Stimulated activated CD4-positive, alpha-beta T cell treated with anti-CD3 and anti-CD28 coated beads, Interleukin-12 subunit alpha, Interleukin-12 subunit beta, amount 100 ng/mL, for 24 hours (primary cell): ENCODE measurements around the gene MPHOSPH9.

Experiments
- DNase-seq, 2 experiments: peaks; one replicate each; pipeline ENCODE4 v3.0.0-alpha.2; 2020; ENCODE audit warnings: low read depth in 2 of 2

MPHOSPH9 gene, protein sequence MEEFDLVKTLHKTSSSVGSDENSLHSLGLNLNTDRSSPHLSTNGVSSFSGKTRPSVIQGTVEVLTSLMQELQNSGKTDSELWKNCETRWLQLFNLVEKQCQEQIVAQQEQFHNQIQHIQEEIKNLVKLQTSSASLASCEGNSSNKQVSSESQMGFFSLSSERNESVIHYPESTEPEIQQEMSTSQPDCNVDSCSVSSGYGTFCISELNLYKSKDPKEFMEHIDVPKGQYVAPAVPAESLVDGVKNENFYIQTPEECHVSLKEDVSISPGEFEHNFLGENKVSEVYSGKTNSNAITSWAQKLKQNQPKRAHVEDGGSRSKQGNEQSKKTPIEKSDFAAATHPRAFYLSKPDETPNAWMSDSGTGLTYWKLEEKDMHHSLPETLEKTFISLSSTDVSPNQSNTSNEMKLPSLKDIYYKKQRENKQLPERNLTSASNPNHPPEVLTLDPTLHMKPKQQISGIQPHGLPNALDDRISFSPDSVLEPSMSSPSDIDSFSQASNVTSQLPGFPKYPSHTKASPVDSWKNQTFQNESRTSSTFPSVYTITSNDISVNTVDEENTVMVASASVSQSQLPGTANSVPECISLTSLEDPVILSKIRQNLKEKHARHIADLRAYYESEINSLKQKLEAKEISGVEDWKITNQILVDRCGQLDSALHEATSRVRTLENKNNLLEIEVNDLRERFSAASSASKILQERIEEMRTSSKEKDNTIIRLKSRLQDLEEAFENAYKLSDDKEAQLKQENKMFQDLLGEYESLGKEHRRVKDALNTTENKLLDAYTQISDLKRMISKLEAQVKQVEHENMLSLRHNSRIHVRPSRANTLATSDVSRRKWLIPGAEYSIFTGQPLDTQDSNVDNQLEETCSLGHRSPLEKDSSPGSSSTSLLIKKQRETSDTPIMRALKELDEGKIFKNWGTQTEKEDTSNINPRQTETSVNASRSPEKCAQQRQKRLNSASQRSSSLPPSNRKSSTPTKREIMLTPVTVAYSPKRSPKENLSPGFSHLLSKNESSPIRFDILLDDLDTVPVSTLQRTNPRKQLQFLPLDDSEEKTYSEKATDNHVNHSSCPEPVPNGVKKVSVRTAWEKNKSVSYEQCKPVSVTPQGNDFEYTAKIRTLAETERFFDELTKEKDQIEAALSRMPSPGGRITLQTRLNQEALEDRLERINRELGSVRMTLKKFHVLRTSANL

GRCh38 chr12:123232807-123233504 is at the start of gene MPHOSPH9, which contains the start of gene MTRFR:
Gene MPHOSPH9 (minus strand): TSS chr12:123233141. CDS start chr12:123230364, 2,777 bp downstream.
Gene MTRFR (plus strand): TSS chr12:123233436. CDS start chr12:123253675, 20,239 bp downstream.
- peak; percentile 97 for DNase-seq

DNA sequence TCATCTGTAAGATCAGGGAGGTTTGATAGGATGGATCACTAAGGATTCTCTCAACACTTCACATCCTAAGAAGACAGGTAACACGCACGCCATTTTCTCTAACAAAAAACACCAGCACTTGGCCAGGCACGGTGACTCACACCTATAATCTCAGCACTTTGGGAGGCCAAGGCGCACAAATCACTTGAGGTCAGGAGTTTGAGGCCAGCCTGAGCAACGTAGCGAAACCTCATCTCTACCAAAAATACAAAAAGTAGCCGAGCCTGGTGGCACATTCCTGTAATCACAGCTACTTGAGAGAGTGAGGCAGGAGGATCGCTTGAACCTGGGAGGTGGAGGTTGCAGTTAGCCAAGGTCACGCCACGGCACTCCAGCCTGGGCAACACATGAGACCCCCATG is 49.2 kb upstream of the MPHOSPH9 start:
- no peak for DNase-seq

- DNase-seq, result no peak
Observed at GRCh38 chr12:123280971-123281370, 48.0 kb upstream of the MPHOSPH9 start.

DNA sequence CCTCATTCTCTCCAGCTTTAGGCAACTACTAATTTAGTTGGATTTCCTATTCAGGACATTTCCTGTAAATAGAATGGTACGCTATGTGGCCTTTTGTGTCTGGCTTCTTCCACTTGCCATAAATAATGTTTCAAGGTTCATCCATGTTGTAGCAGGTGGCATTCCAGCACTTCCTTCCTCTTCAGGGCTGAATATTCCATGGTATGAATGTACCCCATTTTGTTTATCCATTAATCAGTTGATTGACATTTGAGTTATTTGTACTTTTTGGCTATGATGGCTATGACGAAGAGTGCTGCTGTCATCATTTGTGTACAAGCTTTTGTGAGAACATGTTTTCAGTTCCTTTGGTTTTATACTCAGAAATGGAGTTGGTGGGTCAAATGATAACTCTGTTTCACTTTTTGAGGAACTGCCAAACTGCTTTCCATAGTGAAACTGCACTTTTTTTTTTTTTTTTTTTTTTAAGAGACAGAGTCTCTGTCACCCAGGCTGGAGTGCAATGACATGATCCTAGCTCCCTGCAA is 45.2 kb upstream of the MPHOSPH9 start:
- DNase-seq, result no peak

- DNase-seq, result no peak
Observed at GRCh38 chr12:123273166-123273565, 40.2 kb upstream of the MPHOSPH9 start.

- peak; percentile 43 to 64 for DNase-seq
Observed at GRCh38 chr12:123271001-123271668, 38.2 kb upstream of the MPHOSPH9 start.

GRCh38 chr12:123270214-123271000 is 37.5 kb upstream of the MPHOSPH9 start:
- no peak for DNase-seq

- DNase-seq, result no peak
Observed at GRCh38 chr12:123269896-123270213, 36.9 kb upstream of the MPHOSPH9 start.

DNA sequence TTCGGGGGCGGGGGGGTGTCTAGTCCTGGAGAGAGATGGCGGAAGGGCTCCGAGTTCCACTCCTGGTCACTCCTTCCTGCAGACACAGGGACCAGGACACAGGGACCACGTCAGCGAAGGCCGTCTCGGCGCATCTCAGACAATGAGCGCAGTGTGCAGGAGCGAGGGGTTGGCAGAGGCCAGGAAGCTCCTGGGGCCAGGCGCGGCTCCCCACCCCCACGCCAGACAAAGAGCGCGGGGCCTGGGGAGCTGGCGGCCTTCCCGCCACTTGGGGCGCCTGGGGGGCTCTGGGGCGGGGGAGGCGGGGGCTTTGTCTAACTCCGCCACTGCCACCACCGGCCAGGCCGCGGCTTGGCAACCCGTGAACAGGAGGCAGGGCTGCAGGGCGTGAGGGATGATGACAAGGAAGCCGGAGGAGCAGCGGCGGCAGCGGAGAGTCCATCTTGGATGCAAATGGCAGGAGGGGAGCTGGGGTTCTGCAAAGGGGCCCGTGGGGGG is 36.5 kb upstream of the MPHOSPH9 start:
- DNase-seq, result peak in 1 of 2 experiments; percentile 41

DNA sequence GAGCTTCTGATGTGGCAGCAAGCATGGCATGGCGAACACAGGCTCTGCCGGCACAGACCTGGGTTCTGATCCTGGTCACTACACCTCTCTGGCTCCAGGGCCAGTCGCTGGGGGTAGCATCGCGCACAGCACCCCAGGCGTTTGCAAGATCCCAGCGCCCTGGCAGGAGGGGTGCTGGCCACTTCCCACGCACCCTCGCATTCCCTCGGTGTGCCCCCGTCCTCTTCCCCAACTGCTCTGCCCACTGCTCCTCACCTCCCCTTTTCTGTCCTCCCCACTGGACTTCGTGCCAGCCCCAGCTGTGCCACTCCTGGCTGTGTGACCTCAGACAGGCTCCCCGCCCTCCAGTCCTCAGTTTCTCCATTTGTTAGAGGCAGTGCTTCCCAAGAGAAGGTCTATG is 35.9 kb upstream of the MPHOSPH9 start:
- DNase-seq, result no peak

GRCh38 chr12:123267991-123268843 is 35.3 kb upstream of the MPHOSPH9 start:
- no peak for DNase-seq

GRCh38 chr12:123267335-123267920 is 34.5 kb upstream of the MPHOSPH9 start:
- no peak for DNase-seq

DNA sequence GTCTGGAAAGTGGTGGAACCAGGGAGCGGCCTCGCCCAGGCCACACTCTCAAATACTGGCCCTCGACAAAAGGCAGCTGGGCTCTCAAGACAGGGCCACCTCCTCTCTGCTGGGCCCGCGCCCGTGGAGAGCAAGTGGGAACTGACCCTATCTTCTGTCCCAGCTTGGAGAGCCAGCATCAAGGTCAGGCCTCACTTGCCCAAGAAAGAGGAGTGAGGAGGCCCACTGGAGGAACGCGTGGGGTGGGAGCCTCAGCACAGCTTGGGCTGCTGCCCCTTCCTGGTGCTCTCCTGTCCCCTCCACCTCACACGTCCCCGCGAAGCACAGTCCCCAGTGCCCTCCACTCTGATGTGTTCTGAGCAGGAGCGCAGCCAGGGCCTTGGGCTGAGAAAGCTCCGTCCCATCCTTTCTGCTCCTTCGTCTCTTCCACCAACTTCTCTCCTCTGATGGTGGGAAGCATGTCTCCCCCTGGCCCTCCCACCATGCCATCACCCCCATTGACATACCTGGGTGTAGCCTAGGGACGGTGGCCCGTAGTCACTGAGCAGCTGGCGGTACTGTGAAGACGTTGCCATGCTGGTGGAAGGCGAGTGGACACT is 33.8 kb upstream of the MPHOSPH9 start:
- no peak for DNase-seq

GRCh38 chr12:123265851-123266678 is 33.1 kb upstream of the MPHOSPH9 start:
- no peak for DNase-seq

GRCh38 chr12:123264642-123265041 is 31.7 kb upstream of the MPHOSPH9 start:
- DNase-seq, result no peak

GRCh38 chr12:123263196-123263817 is 30.4 kb upstream of the MPHOSPH9 start:
- DNase-seq, result no peak

- no peak for DNase-seq
Observed at GRCh38 chr12:123261196-123261595, 28.3 kb upstream of the MPHOSPH9 start.
